HepG2 (cell line): Measurements from ENCODE around the gene NFATC4. TPM values are rescaled to one million over a fixed set of nuclear protein-coding genes. Genes with fewer than 3 reads are reported as not detected.

ENCODE experiments used
- ATF7-NPFF ChIP-seq: sonication (generic); formaldehyde crosslinking; IDR thresholded peaks from 2 replicates; pipeline ENCODE4 v1.8.1; 2023; ENCODE audit warnings: mild to moderate bottlenecking, low read depth, missing genetic modification reagents, moderate library complexity
- EP300 ChIP-seq, 3 experiments: sonication (generic) in 1 of 3; formaldehyde crosslinking in 1 of 3; IDR thresholded peaks; 2 replicates each; pipeline versions ENCODE4 v1.5.1 to v1.6.1; 2011 to 2020; ENCODE audit warnings: low read depth in 2 of 3, low read length in 2 of 3, borderline replicate concordance in 1 of 3, improper control_type of control experiment in 1 of 3, mild to moderate bottlenecking in 1 of 3, missing genetic modification reagents in 1 of 3, moderate library complexity in 1 of 3
- GATA4 ChIP-seq: sonication (generic); IDR thresholded peaks from 2 replicates; pipeline ENCODE4 v1.6.1; 2016; ENCODE audit warnings: antibody characterized with exemption, low read depth, borderline replicate concordance
- JDP2 ChIP-seq: sonication (generic); formaldehyde crosslinking; IDR thresholded peaks from 2 replicates; pipeline ENCODE4 v1.8.1; 2022; ENCODE audit warnings: missing genetic modification reagents, borderline replicate concordance
- JUND ChIP-seq: sonication (generic); formaldehyde crosslinking; IDR thresholded peaks from 2 replicates; pipeline ENCODE4 v1.8.0; 2022; ENCODE audit warnings: mild to moderate bottlenecking, missing genetic modification reagents
- MYC ChIP-seq: sonication (generic); formaldehyde crosslinking; IDR thresholded peaks from 2 replicates; pipeline ENCODE4 v1.9.0; 2021; ENCODE audit warnings: missing genetic modification reagents, borderline replicate concordance
- PHB2 ChIP-seq: fragments of 450-650 bp; IDR thresholded peaks from 2 replicates; pipeline ENCODE4 v1.6.1; 2018; ENCODE audit not compliant: partially characterized antibody
- POLR2AphosphoS5 ChIP-seq: IDR thresholded peaks from 2 replicates; pipeline ENCODE4 v1.6.1; 2012; ENCODE audit warnings: low read depth, low read length
- RBM22 ChIP-seq: fragments of 200-400 bp; formaldehyde crosslinking; optimal IDR thresholded peaks from 2 replicates; pipeline ENCODE3; 2017; ENCODE audit warnings: mild to moderate bottlenecking, low read length, moderate library complexity
- STAG1 ChIP-seq: sonication (generic); formaldehyde crosslinking; IDR thresholded peaks from 2 replicates; pipeline ENCODE4 v1.4.0; 2020; ENCODE audit warnings: missing genetic modification reagents
- TMF1 ChIP-seq: sonication (generic); formaldehyde crosslinking; IDR thresholded peaks from 2 replicates; pipeline ENCODE4 v1.8.1; 2022; ENCODE audit warnings: low read depth, missing genetic modification reagents
- TSC22D2 ChIP-seq: sonication (generic); formaldehyde crosslinking; IDR thresholded peaks from 2 replicates; pipeline ENCODE4 v1.5.1; 2020; ENCODE audit warnings: missing genetic modification reagents, mild to moderate bottlenecking, borderline replicate concordance
- ZNF142 ChIP-seq: sonication (generic); formaldehyde crosslinking; IDR thresholded peaks from 2 replicates; pipeline ENCODE4 v1.4.0; 2020; ENCODE audit warnings: missing genetic modification reagents
- ZNF33A ChIP-seq: sonication (generic); formaldehyde crosslinking; IDR thresholded peaks from 2 replicates; pipeline ENCODE4 v1.5.1; 2020; ENCODE audit warnings: missing genetic modification reagents, mild to moderate bottlenecking, moderate library complexity, borderline replicate concordance
- ZNF414 ChIP-seq: sonication (generic); formaldehyde crosslinking; IDR thresholded peaks from 2 replicates; pipeline ENCODE4 v1.5.0; 2020; ENCODE audit warnings: missing genetic modification reagents
- ZNF563 ChIP-seq: sonication (generic); formaldehyde crosslinking; IDR thresholded peaks from 2 replicates; pipeline ENCODE4 v1.8.0; 2022; ENCODE audit warnings: mild to moderate bottlenecking, moderate library complexity, missing genetic modification reagents
- ZNF75D ChIP-seq: sonication (generic); formaldehyde crosslinking; IDR thresholded peaks from 2 replicates; pipeline ENCODE4 v1.8.1; 2023; ENCODE audit warnings: missing genetic modification reagents, mild to moderate bottlenecking, borderline replicate concordance
- polyA plus RNA-seq, 8 experiments: library from polyadenylated mRNA; depleted of rRNA in 3 of 8; stranded (reverse) in 7 of 8; unstranded in 1 of 8; fragments of >200 nt; fragmentation: Illumina TruSeq in 4 of 8; extraction: Trizol in 4 of 8; gene quantifications; 2 replicates each; pipeline versions ENCODE4 v1.2.1 to v1.2.3, GENCODE V29; 2011 to 2016; ENCODE audit warnings: low read depth in 4 of 8, missing spikeins in 1 of 8, mixed read lengths in 1 of 8; ENCODE audit not compliant: insufficient read depth in 1 of 8
- total RNA-seq, 5 experiments: library from RNA; depleted of rRNA; stranded (reverse); fragments of >200 nt; fragmentation: Illumina TruSeq; extraction: Trizol; gene quantifications; 2 replicates each; pipeline ENCODE4 v1.2.3, GENCODE V29; 2016; ENCODE audit warnings: low read depth in 1 of 5
- TF ChIP-seq, protein P1 (sequence below): sonication (generic); formaldehyde crosslinking; IDR thresholded peaks from 2 replicates; pipeline ENCODE4 v1.5.0; 2020; ENCODE audit warnings: mild to moderate bottlenecking, missing genetic modification reagents

The NFATC4 gene
- total and polyA plus RNA-seq, 2 of the 13 experiments (the other 11 are each of a cell fraction or from before 2014, with no cell fraction given): 0.04 to 0.15 TPM

DNA sequence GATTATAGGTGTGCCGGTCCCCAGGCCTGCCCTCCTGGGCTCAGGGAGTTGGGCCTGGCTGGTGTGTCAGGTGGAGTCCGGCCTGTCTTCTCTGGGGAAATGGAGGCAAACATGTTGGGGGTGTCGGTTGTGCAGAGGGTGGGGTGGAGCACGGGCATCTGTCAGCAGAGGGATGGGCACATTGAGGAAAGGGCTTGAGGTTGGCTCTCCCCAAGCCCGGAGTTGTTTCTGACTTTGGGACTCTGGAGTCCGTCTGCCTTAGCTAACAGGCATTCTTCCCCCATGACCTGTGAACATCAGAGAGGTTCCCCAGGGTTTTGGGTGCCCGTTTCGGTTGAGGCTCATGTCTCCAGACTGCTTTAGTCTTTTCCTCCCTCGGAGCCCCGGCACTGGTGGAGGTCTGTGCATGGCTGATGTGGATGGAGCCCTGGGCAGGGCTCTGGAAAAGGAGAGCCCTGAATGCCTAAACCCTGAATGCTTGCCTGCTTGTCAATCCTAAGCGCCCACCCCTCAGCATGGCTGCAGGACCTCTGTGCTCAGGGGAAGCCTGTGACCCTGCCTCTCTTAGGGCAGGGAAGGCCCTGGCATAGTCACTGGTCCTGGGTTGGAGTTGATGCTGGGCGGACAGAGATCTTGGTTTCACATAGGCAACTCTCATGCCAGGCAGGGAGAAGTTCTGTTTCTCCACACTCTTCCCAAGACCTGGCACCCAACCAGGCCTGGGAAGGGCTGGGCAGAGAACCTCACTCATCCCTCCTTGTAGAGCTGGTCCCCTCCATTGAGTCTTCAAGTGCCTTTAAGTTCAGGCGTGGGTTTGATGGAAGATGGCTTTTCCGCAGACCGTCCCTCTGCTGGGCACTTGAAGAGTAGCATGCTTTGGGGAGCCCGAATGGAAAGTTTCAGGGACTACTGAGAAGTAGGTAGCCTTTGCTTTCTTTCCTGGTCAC is 43.7 kb downstream of the NFATC4 start (continued):
- peak; percentile 35; the same call in 1 of the 2 replicates for TF ChIP-seq MYC
- no peak for TF ChIP-seq ZNF142
- no peak for TF ChIP-seq ZNF33A (CRISPR knock-in tag)
- no peak for TF ChIP-seq POLR2AphosphoS5
- 0 out of 2 replicates have a peak, but pooled peaks have one; percentile 40 for TF ChIP-seq ZNF563 (CRISPR knock-in tag)
- no peak; the same call in 1 of the 2 replicates for TF ChIP-seq JUND (CRISPR knock-in tag)
- TF ChIP-seq ATF7-NPFF: no peak
- TF ChIP-seq STAG1: peak; percentile 86
- no peak for TF ChIP-seq ZNF414 (CRISPR knock-in tag)
- TF ChIP-seq TSC22D2: no peak
- TF ChIP-seq PHB2: no peak
- TF ChIP-seq EP300 (IDR thresholded peaks at IDR 0.05; ENCODE audit: low read depth in 2 of 2, low read length in 2 of 2): peak in 1 of 2 experiments; percentile 37; a peak in 1 of 4 replicates
- TF ChIP-seq EP300 (CRISPR knock-in tag; IDR thresholded peaks at IDR 0.05; ENCODE audit: borderline replicate concordance): no peak
- TF ChIP-seq JDP2 (CRISPR knock-in tag): no peak
- TF ChIP-seq GATA4: 0 out of 2 replicates have a peak, but pooled peaks have one; percentile 15
- peak; percentile 68; the same call in 1 of the 2 replicates for TF ChIP-seq ZNF75D (CRISPR knock-in tag)
- TF ChIP-seq TMF1 (CRISPR knock-in tag): no peak
- TF ChIP-seq, protein P1, sequence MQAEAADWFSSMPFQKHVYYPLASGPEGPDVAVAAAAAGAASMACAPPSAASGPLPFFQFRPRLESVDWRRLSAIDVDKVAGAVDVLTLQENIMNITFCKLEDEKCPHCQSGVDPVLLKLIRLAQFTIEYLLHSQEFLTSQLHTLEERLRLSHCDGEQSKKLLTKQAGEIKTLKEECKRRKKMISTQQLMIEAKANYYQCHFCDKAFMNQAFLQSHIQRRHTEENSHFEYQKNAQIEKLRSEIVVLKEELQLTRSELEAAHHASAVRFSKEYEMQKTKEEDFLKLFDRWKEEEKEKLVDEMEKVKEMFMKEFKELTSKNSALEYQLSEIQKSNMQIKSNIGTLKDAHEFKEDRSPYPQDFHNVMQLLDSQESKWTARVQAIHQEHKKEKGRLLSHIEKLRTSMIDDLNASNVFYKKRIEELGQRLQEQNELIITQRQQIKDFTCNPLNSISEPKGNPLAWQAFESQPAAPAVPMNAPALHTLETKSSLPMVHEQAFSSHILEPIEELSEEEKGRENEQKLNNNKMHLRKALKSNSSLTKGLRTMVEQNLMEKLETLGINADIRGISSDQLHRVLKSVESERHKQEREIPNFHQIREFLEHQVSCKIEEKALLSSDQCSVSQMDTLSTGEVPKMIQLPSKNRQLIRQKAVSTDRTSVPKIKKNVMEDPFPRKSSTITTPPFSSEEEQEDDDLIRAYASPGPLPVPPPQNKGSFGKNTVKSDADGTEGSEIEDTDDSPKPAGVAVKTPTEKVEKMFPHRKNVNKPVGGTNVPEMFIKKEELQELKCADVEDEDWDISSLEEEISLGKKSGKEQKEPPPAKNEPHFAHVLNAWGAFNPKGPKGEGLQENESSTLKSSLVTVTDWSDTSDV (CRISPR knock-in tag): peak; percentile 83; the same call in 1 of the 2 replicates
- no peak for TF ChIP-seq RBM22
